GM21367 (cell line): ENCODE results near the gene VPS54.
A peak's percentile ranks its signal among the peaks of the same experiment; 100 is the strongest.
"Not testable (repeated sequence)": the region's sequence is repeated elsewhere in the genome, so short reads cannot be mapped to it uniquely, and the experiment has no call there.

Source experiments
- ATAC-seq: cut with Tn5 transposase; IDR thresholded peaks from one replicate; pipeline ENCODE4 v1.9.1; 2021; ENCODE audit not compliant: unreplicated experiment

VPS54 gene

DNA sequence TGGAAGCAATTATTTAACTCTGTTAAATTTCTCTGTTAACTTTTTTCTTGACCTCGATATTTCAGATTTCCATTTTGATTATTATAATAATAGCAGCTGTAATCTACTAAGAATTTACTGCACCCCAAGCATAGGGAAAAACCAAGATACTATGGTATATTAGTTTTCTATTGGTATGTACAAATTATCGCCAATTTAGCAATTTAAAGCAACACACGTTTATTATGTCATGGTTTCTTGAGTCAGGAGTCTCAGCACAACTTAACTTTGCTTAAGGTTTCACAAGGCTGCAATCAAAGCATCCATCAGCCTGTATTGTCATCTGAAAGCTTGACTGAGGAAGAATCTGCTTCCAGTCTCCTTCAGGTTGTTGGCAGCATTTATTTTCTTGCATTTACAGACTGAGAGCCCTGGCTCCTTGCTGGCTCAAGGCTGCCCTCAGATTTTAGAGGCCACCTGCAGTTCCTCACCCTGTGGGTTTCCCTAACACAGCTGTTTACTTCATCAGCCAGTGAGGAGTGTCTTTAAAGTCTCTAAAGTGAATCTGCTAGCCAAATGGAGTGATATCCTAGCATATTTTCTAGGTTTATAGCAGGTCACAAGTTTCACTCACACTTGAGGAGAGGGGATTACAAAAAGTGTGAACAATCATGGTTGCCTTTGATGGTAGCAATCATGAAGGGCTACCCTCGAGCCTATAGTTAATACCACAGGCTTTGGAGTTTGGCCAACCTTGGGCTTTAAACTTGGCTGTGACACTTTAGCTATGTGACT is 4.4 kb upstream of the VPS54 start:
- ATAC-seq, result no peak

DNA sequence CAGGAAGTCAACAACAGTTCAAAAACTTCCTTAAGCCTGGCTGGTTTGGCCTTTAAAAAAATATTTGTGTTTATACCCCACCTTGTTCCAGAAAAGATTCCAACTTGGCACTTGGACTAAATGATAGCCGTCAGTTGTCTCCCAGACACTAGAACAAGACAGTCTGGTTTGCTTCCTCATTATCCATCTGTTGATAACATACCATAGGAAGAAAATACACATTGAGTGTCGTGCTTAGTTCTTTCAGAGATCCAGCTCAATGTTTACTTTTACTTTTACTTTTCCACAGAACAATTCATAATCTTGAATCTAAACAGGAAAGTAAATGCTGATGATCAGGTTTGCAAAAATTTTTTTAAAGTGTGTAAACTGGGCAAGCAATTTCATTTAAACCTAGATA is 2.4 kb upstream of the VPS54 start:
- no peak for ATAC-seq

DNA sequence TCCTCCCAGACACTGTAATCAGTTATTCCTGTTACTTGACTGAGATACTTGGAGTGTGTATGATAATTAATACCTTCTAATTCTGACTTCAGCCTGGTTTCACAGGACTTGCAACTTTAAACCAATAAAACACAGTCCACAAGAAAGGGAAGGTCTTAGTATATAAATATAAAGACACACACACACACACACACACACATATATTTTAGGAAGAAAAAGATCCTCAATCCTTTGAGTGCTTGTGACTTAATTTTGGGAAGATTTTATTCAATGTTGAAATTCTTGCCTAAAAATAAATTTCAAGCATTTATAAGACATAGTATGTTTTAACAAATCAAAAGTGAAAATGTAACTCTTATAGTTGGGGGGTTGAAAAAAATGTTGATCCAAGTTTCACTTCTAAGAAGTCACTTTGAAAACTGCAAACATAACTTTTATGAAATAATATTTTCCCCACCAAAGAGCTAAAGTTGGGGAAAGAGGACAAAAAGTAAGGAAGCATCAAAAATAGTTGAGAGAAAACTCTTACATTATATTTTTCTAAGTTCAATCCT is 824 bp upstream of the VPS54 start:
- no peak for ATAC-seq

DNA sequence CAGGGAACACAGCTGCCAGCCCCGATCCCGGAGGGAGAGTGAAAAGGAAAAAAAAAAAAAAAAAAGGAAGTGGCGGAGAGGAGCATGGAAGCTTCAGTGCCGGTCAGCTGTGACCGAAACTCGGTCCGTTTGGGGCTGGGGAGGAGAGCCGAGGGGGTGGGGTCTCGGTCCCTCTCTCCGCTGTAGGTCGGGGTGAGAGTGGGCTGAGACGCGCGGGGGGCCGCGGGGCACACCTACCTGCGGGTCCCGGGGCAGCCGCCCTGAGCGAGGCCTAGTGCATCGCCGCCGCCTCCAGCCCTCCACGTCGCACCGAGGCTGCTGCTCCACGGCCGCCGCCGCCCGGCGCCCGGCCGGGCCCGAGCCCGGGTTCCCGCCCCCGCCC is 536 bp downstream of the VPS54 start:
- ATAC-seq, result peak; percentile 36

DNA sequence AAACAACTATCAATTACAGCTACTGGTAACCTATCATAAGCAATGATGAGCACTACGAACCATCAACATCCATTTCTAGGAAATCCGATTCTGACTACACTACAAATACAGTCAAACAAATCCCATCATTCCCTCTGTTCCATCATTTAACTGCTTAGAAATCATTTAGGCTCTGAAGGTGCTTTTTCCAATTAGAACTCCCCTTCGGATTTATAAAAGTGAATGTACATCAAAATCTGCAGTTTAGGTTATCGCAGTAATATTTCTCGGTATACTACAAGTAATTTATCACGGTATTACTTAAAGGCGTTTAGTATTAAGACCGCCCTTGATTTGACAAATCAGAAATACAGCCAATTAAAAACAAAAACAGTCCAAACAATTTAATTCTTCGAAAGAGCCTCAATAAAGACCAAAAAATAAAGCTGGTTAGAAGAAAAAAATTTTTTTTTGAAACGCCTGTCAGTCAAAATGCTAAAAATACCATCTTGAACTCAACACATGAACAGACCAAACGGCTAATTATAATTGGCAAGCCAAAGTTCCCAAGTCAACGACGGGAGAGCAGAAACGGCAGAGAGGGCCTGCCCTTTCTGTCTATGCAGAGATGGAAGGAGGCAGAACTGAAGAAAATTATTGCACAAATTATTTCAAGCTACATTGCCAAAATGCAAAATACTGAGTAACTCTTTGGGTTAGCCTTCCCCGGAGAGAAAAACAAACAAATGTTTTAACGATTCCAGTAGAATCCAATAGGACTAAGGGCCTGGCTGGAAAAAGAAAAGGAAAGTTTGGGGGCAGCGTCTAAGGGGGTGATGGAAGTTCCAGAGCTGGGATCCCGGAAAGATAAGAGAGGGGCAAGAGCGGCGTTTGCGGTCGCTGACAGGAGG is 1.2 kb downstream of the VPS54 start:
- no peak for ATAC-seq

DNA sequence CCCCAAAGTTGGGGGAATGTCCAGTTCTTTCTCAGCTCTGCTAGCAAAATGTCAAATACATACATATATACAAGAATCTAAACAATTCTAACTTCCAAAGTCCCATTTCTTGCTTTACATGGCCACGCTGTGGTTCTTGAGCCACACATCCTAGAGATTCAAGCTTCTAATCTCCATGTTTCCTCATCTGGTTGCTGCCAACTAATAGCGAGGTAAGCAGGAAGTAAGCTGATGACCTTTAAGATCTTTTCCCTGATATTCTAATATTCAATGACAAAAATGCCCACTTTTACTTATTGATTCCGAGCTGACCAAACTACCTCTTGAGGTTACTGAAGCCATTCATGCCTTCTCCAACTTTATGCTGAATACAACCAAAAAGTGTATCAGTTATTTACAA is 3.3 kb downstream of the VPS54 start:
- no peak for ATAC-seq

DNA sequence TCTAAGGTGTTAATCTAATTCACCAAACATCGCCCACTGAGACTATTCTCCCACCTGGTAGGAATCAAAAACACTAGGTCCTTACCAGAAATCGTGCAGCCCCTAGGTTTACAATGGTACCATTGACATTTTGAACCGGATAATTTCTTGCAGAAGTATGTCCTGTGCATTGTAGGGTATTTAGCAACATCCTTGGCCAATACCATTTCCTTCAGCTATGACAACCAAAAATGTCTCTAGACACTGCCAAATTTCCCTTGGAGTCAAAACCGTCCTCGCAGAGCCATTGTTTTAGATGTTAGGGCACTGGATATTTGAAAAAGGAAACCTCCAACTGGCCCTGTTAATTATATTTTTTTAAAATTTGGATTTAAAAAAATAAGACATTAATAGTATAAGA is 3.8 kb downstream of the VPS54 start:
- no peak for ATAC-seq

DNA sequence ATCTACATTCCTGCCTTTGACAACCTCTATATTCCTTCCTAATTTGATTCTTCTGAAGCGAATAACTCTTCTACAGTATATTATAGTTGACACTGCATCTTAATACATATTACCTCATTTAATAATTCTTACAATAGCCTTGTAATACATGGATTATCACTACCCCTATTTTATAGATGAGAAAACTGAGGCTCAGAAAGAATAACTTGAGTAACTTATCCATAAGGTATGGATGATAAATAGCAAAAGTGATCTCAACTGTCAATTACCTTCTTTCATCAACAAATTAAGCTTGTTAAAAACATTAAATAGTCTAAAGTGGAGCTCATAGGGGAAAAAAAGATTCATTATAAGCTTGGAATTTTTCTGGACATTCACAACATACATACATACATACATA is 4.6 kb downstream of the VPS54 start:
- no peak for ATAC-seq

DNA sequence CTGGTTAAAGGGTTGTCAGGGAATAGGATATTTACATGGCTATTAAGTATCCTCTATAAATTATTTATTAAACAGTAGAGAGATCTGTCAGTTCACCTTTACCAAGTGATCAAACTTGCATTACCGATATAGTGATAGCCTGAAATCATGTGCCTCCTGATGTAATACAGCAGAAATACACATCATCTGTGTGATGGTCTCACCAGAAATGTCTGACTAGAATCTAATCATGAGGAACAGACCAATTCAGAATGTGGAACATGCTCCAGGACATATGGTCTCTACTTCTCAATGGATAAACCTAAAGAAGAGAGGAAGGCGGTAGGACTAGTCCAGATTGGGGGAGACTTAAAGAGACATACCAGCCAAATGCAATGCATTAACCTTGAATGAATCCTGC is 6.2 kb downstream of the VPS54 start:
- no peak for ATAC-seq

DNA sequence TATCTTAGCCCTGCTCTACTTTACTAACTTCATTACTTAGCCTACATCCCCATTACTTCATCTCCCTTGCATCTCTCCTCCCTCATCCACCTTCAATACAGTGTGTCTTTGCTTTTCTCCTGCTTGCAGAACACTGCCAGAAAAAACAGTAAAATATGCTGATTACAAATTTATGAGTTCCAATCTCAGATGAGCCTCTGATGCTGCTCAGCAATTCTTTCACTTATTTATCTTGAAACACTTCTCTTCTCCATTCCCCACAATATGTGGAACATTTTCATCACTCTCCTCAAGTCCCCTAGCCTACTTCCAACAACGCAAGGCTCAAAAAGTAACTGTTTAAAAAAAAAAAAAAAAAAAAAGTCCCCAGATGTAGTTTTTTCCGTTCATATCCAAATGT is 7.1 kb downstream of the VPS54 start:
- ATAC-seq, result no peak

DNA sequence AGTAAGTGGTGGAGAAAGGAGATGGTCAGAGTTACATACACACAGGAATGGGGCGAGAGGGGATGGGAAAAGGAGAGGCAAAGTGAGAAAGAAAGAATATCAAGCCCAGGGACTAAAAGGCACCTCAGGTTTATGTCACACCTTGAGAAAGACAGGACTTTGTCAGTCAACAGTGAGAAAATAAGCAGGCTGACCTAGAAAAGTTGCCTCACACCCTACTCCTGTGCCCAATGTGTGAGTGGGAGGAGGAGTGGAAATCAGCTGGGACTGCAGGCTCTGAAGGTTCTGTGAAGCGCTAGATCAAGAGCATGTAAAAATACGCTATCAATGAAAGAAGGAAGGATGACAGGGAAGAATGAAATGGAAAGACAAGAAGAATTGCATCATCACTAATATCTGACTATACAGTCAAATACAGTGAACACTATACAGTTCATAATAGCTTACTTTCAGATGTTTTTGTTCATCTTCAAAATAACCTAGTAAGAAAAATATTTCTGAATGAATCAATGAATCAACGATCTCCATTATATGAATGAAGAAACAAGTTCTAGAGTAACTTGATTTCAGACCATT is 10.7 kb downstream of the VPS54 start:
- ATAC-seq, result no peak

DNA sequence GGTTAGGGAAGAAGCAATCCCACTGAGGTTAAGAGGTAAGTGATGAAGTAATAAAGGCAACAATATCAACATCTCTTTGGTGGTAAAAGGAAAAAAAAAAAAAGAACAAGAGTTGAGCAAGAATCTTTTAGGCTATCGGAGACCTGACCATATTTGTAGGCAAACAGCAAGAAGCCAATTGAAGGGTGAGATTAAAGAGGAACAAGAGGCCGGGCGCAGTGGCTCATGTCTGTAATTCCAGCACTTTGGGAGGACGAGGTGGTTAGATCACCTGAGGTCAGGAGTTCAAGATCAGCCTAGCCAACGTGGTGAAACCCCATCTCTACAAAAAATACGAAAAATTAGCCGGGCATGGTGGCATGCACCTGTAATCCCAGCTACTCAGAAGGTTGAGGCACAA is 11.3 kb downstream of the VPS54 start:
- ATAC-seq, result no peak

DNA sequence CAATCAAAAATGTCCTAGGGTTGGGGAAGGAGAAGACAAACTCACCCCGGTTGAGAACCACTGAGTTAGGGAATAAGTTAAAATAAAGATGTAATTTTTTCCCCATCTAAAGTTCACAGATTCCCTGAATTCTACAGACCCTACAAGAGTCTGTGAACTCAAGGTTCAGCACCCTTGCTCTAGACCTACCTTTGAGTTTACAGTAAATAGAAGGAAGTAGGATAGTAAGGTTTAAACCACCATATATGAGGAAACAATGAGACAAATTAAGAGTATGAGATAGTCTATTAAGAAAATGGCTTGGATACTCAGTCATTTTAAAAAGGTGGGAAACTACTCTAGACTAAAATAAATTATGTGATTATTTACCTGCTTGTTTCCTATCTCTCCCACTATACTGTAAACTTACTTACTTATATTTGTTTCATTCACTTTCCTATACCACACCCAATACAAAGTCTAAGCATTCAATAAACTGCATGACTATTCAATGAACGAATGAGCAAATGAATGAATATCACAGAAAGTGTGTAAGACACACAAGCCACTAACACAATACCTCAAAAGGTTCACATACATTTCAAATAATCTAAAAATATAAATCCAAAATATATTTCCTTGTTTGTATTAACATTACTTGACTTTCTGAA is 13.4 kb downstream of the VPS54 start:
- no peak for ATAC-seq

DNA sequence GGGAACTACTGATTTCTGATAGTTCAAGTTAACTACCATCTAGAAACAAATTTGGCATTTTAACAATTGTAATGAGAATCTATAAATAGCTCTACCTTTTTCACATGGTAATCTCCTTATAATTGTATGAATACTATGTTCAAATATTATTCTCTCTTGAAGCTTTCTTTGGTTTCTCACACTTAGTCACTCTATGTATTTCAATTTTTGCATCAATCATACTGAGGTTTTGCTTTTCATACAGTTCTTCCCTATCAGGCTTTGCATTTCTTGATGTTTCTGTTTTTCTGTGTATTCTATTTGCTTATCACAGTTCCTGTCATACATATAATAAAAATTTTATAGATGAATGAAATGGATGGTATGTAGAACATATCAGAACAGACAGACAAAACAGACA is 16.0 kb downstream of the VPS54 start:
- ATAC-seq, result no peak

DNA sequence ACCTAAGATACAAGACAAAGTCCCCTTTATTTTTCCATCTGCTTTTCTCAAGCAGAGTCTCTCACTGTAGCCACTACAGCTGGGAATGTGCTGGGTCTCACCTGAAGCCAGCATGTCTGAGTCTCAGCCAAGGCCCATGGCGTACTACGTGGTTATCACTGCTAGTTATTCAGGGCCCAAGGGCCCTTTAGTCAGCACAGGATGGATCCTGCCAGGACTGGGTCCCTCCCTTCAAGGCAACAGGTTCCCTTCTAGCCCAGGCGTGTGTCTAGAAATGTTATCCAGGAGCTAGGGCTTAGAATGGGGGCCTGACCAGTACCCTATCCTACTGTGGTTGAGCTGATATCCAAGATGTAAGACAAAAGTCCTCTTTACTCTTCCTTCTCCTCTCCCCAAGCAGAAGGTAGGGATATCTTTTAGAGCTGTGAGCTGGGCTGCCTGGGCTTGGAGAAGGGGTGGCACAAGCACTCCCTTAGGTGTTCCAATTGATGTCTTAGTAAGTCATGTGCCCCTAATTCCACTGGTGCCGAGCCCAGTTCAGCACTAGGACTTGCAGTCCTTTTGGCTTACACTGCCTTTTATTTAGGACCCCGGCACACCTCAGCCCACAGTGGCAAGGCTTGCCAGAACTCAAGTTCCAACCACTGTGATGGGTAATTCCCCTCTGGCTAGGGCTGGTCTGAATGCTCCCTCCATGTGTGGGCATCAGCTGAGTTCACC is 17.7 kb downstream of the VPS54 start:
- no peak for ATAC-seq

DNA sequence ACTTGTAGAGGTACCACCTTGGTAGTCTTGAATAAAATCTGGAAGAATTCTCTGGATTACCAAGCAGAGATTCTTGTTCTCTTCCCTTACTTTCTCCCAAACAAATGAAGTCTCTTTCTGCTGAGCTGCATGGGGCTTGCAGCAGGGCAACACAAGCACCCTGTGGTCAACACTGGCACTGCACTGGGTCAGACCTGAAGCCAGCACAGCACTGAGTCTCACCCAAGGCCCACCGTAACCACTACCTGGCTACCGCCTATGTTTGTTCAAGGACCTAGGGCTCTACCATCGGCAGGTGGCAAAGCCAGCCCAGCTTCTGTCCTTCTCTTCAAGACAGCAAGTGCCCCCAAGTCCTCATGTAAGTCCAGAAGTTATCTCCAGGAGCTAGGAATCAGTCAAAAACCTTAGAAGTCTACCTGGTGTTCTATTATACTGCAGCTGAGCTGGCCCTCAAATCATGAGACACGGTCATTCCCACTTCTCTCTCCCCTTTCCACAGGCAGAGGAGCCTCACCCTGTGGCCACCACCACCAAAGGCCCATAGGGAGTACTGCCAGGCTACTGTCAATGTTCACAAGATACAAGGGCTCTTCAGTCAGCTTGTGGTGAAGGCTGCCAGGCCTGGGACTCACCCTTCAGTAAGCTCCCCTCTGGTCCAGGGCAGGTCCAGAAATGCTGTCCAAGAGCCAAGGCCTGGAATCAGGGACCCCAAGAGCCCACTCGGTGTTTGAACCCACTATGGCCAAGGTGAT is 18.4 kb downstream of the VPS54 start:
- ATAC-seq, result no peak

DNA sequence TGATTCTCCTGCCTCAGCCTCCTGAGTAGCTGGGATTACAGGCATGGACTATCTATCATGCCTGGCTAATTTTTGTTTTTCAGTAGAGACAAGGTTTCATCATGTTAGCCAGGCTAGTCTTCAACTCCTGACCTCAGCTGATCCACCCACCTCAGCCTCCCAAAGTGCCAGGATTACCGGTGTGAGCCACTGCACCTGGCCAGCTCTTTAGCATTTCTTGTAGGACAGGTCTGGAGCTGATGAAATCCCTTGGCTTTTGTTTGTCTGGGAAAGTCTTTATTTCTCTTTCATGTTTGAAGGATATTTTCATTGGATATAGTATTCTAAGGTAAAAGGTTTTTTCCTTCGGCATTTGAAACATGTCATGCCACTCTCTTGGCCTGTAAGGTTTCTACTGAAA is 20.2 kb downstream of the VPS54 start:
- ATAC-seq, result no peak

DNA sequence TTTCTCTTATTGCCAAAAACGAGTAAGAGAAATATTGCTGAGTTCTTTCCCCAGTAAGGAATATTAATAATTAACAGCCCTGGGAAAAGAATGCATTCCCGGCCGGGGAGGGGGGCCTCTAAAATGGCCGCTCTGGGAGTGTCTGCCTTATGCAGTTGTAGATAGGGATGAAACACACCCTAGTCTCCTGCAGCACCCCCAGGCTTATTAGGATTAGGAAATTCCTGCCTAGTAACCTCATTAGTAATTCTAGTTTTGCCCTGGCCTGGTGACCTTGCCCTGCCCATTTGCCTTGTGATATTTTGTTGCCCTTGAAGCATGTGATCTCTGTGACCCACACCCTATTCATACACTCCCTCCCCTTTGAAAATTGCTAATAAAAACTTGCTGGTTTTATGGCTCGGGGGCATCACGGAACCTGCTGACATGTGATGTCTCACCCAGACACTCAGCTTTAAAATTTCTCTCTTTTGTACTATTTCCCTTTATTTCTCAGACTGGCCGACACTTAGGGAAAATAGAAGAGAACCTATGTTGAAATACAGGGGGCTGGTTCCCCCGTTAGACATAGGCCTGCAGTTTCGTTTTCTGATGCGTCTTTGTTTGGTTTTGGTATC is 22.5 kb downstream of the VPS54 start:
- ATAC-seq, result not testable (repeated sequence)

DNA sequence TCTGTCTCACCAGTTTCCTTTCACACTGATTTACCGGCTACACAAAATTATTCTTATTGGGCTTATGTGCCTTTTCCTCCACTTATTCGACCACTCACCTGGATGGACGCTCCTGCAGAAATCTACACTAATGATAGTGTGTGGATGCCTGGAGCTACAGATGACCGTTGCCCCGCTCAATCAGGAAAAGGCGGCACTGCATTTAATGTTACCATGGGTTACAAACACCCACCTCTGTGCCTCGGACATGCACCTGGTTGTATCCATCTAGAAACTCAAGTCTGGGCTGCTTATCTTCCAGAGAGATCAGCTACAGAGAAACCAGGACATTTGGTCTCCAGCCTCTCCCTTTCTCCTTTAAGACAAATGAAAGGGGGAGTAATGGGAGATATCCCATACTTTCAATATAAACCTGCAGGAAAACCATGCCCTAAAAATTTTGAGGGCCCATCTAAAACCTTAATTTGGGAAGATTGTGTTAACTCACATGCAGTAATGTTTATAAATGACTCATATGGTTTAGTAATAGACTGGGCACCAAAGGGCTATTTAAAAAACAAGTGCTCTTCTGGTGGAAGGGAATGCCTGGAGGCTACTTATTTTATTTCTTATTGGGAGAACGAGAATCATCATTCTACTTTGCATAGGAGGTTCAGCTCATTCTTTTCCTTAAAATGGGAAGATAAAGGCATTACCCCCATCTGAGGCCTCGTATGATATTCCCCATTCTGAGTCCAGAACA is 24.7 kb downstream of the VPS54 start:
- ATAC-seq, result not testable (repeated sequence)
